A673 (cell line): ENCODE data around the gene FOXN3. TPM values are rescaled to one million over a fixed set of nuclear protein-coding genes. Genes with fewer than 3 reads are reported as not detected.

Source experiments
- BruUV-seq: library from RNA; stranded (reverse); fragments of 400-500 nt; replicated peaks from 2 replicates; lab custom pipeline; 2021; lab: Mats Ljungman, UMichigan
- CTCF ChIA-PET: fragments of 300-600 bp; sonication (Branson Sonifier 250); formaldehyde crosslinking; loops from one replicate; lab custom pipeline; 2022; ENCODE audit warnings: antibody characterized with exemption; lab: Charles Lee
- POLR2A ChIA-PET: fragments of 300-600 bp; sonication (Branson Sonifier 250); formaldehyde crosslinking; loops from one replicate; lab custom pipeline; 2022; ENCODE audit warnings: antibody characterized with exemption; ENCODE audit not compliant: low non-redundant PET; lab: Charles Lee
- DNase-seq: peaks from one replicate; pipeline ENCODE4 v3.0.0-alpha.2; 2015; ENCODE audit warnings: low spot score
- H3K27ac ChIP-seq: fragments of 200-600 bp; sonication (generic); 2 replicates; pipeline ENCODE4 v1.5.1; 2016; ENCODE audit warnings: mixed run types, low read depth, mild to moderate bottlenecking, mixed read lengths, antibody characterized with exemption, low read length; ENCODE audit not compliant: poor library complexity, severe bottlenecking
- H3K27me3 ChIP-seq: fragments of 200-600 bp; sonication (generic); replicated peaks from 2 replicates; pipeline ENCODE4 v1.6.1; 2017; ENCODE audit warnings: mixed run types, low read depth, mild to moderate bottlenecking, mixed read lengths, antibody characterized with exemption, low read length; ENCODE audit not compliant: insufficient read depth, poor library complexity
- H3K36me3 ChIP-seq: fragments of 200-600 bp; sonication (generic); 2 replicates; pipeline ENCODE4 v1.6.1; 2016; ENCODE audit warnings: mixed run types, mild to moderate bottlenecking, mixed read lengths, antibody characterized with exemption, low read length; ENCODE audit not compliant: insufficient read depth, poor library complexity, severe bottlenecking
- H3K4me1 ChIP-seq: fragments of 200-600 bp; sonication (generic); 2 replicates; pipeline ENCODE4 v1.6.1; 2017; ENCODE audit warnings: mixed run types, mild to moderate bottlenecking, mixed read lengths, antibody characterized with exemption, low read length; ENCODE audit not compliant: insufficient read depth, poor library complexity, severe bottlenecking
- H3K4me3 ChIP-seq: fragments of 200-600 bp; sonication (generic); 2 replicates; pipeline ENCODE4 v1.5.1; 2016; ENCODE audit warnings: low read depth, mixed run types, mild to moderate bottlenecking, mixed read lengths, low read length; ENCODE audit not compliant: poor library complexity, severe bottlenecking
- H3K9me3 ChIP-seq: fragments of 200-600 bp; sonication (generic); 2 replicates; pipeline ENCODE4 v1.6.1; 2016; ENCODE audit warnings: mixed run types, low read depth, mild to moderate bottlenecking, mixed read lengths, antibody characterized with exemption, low read length; ENCODE audit not compliant: poor library complexity, severe bottlenecking
- CTCF ChIP-seq: fragments of 300-800, 200-600 bp; sonication (generic); conservative IDR thresholded peaks from 2 replicates; pipeline ENCODE4 v1.5.1; 2017; ENCODE audit warnings: low read depth, mild to moderate bottlenecking, antibody characterized with exemption, low read length, moderate library complexity, mixed read lengths
- EZH2 ChIP-seq: fragments of 200-600 bp; sonication (generic); IDR thresholded peaks from 2 replicates; pipeline ENCODE4 v1.6.1; 2017; ENCODE audit warnings: borderline replicate concordance, low read depth, mild to moderate bottlenecking, mixed read lengths, antibody characterized with exemption, low read length; ENCODE audit not compliant: poor library complexity, severe bottlenecking
- intact Hi-C: fragments of 100-400 bp; cut with micrococcal nuclease; formaldehyde crosslinking; loops from one replicate; pipeline ENCODE4 v1.10.0; 2022; ENCODE audit not compliant: unreplicated experiment
- total RNA-seq: library from RNA; stranded (reverse); gene quantifications from 2 replicates; pipeline ENCODE4 v1.2.3, GENCODE V29; 2021

Gene FOXN3
- total RNA-seq, 1 experiment from 2014 or later, result 15.3 TPM

- H3K4me1 ChIP-seq, result no peaks in the 10 kb centered on the region
- POLR2A ChIA-PET, result no interaction called here
- H3K36me3 ChIP-seq, result no peaks in the 10 kb centered on the region
- no peak overlapping the region for H3K27ac ChIP-seq
- TF ChIP-seq CTCF (no peak), EZH2 (no peak)
- no peak for DNase-seq
- BruUV-seq, result no TSS peak
- no peaks in the 10 kb centered on the region for H3K9me3 ChIP-seq
- intact Hi-C loops, result no loop called here
- no peaks in the 10 kb centered on the region for H3K27me3 ChIP-seq
- no peak overlapping the region for H3K4me3 ChIP-seq
- CTCF ChIA-PET, result interaction anchor here (0.6 kb wide), 1 partner anchor 100 kb away, joined by 3 read pairs; no protein-coding TSS in a partner anchor
These were observed 252.6 kb downstream of the FOXN3 start for GRCh38 chr14:89164168-89165073.

GRCh38 chr14:89163031-89163636 lies 253.9 kb downstream of the FOXN3 start:
- intact Hi-C loops, result no loop called here
- ChIA-PET POLR2A (no interaction called here), CTCF (no interaction called here)
- DNase-seq, result no peak
- Histone ChIP-seq H3K4me3 (no peak overlapping the region), H3K4me1 (no peaks in the 10 kb centered on the region), H3K36me3 (no peaks in the 10 kb centered on the region), H3K27ac (no peak overlapping the region), H3K9me3 (no peaks in the 10 kb centered on the region), H3K27me3 (no peaks in the 10 kb centered on the region)
- TF ChIP-seq CTCF (no peak), EZH2 (no peak)
- BruUV-seq, result no TSS peak

GRCh38 chr14:89162586-89162985 lies 254.4 kb downstream of the FOXN3 start:
- no TSS peak for BruUV-seq
- Histone ChIP-seq H3K27ac (no peak overlapping the region), H3K36me3 (no peaks in the 10 kb centered on the region), H3K4me1 (no peaks in the 10 kb centered on the region), H3K4me3 (no peak overlapping the region), H3K27me3 (no peaks in the 10 kb centered on the region), H3K9me3 (no peaks in the 10 kb centered on the region)
- POLR2A ChIA-PET, result no interaction called here
- intact Hi-C loops, result no loop called here
- CTCF ChIA-PET, result no interaction called here
- no peak for DNase-seq
- no peak for TF ChIP-seq EZH2
- no peak for TF ChIP-seq CTCF
